GM23338 (cell line): ENCODE results near the gene HPDL. TPM values are rescaled to one million over a fixed set of nuclear protein-coding genes. Genes with fewer than 3 reads are reported as not detected.

Experiments
- ATAC-seq: fragments of 200-7000 bp; cut with Tn5 transposase; 3 replicates; pipeline ENCODE4 v1.9.1; 2020
- DNase-seq: peaks from one replicate; pipeline ENCODE4 v3.0.0-alpha.2; 2015; ENCODE audit warnings: low spot score
- H2AFZ ChIP-seq: fragments of 200-600 bp; sonication (generic); 2 replicates; pipeline ENCODE4 v1.8.0; 2016; ENCODE audit warnings: antibody characterized with exemption, mild to moderate bottlenecking, moderate library complexity
- H3F3A ChIP-seq: fragments of 200-600 bp; sonication (generic); replicated peaks from 2 replicates; pipeline ENCODE4 v1.8.0; 2017; ENCODE audit warnings: antibody characterized with exemption, mixed run types, low read depth
- H3K27ac ChIP-seq: fragments of 200-600 bp; sonication (generic); 2 replicates; pipeline ENCODE4 v1.6.1; 2016; ENCODE audit warnings: low read depth
- H3K27me3 ChIP-seq: fragments of 200-600 bp; sonication (generic); 2 replicates; pipeline ENCODE4 v1.8.0; 2016; ENCODE audit warnings: mild to moderate bottlenecking, mixed run types, moderate library complexity; ENCODE audit not compliant: insufficient read depth
- H3K36me3 ChIP-seq: fragments of 200-600 bp; sonication (generic); 2 replicates; pipeline ENCODE4 v1.8.0; 2016; ENCODE audit warnings: mild to moderate bottlenecking; ENCODE audit not compliant: insufficient read depth
- H3K4me1 ChIP-seq: fragments of 200-600 bp; sonication (generic); 2 replicates; pipeline ENCODE4 v1.8.0; 2016; ENCODE audit warnings: mild to moderate bottlenecking, moderate library complexity; ENCODE audit not compliant: insufficient read depth
- H3K4me2 ChIP-seq: fragments of 200-600 bp; sonication (generic); 2 replicates; pipeline ENCODE4 v1.7.1; 2017; ENCODE audit warnings: mixed run types
- H3K4me3 ChIP-seq: fragments of 200-600 bp; sonication (generic); 2 replicates; pipeline ENCODE4 v1.6.1; 2016; ENCODE audit warnings: mixed run types
- H3K79me2 ChIP-seq: fragments of 200-600 bp; sonication (generic); replicated peaks from 2 replicates; pipeline ENCODE4 v1.8.0; 2017; ENCODE audit warnings: mild to moderate bottlenecking; ENCODE audit not compliant: insufficient read depth
- H3K9me2 ChIP-seq: fragments of 200-600 bp; sonication (generic); 2 replicates; pipeline ENCODE4 v1.8.0; 2017; ENCODE audit not compliant: insufficient read depth
- H4K20me1 ChIP-seq: fragments of 200-600 bp; sonication (generic); replicated peaks from 2 replicates; pipeline ENCODE4 v1.8.0; 2017; ENCODE audit warnings: mild to moderate bottlenecking; ENCODE audit not compliant: insufficient read depth
- H3K27ac Mint-ChIP-seq: 2 replicates; pipeline ENCODE4 v1.8.0; 2020; ENCODE audit warnings: inconsistent platforms, mild to moderate bottlenecking, moderate library complexity, mixed read lengths
- H3K27me3 Mint-ChIP-seq: 3 replicates; pipeline ENCODE4 v1.8.0; 2022; ENCODE audit warnings: low read depth, mild to moderate bottlenecking, moderate library complexity, mixed read lengths, inconsistent platforms; ENCODE audit not compliant: insufficient read depth, poor library complexity
- H3K36me3 Mint-ChIP-seq: 3 replicates; pipeline ENCODE4 v1.8.0; 2021; ENCODE audit warnings: low read depth, mild to moderate bottlenecking, inconsistent platforms, moderate library complexity, mixed read lengths
- H3K4me1 Mint-ChIP-seq: 3 replicates; pipeline ENCODE4 v1.8.0; 2020; ENCODE audit warnings: mild to moderate bottlenecking, inconsistent platforms, mixed read lengths
- H3K4me3 Mint-ChIP-seq: 3 replicates; pipeline ENCODE4 v1.8.0; 2021; ENCODE audit warnings: moderate library complexity, mild to moderate bottlenecking, inconsistent platforms, mixed read lengths
- H3K9me3 Mint-ChIP-seq: 3 replicates; pipeline ENCODE4 v1.8.0; 2020; ENCODE audit warnings: moderate library complexity, mild to moderate bottlenecking, inconsistent platforms, mixed read lengths
- CREB1 ChIP-seq: fragments of 250-450 bp; sonication (Bioruptor Pico); IDR thresholded peaks from 2 replicates; pipeline ENCODE4 v1.5.0; 2020; ENCODE audit warnings: low read depth, mild to moderate bottlenecking, moderate library complexity
- EZH2 ChIP-seq: fragments of 200-600 bp; sonication (generic); IDR thresholded peaks from one replicate; pipeline ENCODE4 v1.8.0; 2017; ENCODE audit warnings: antibody characterized with exemption, mild to moderate bottlenecking, low read depth; ENCODE audit not compliant: unreplicated experiment
- EZH2phosphoT487 ChIP-seq: fragments of 200-600 bp; sonication (generic); IDR thresholded peaks from one replicate; pipeline ENCODE4 v1.8.1; 2018; ENCODE audit warnings: antibody characterized with exemption; ENCODE audit not compliant: unreplicated experiment
- JUNB ChIP-seq: IDR thresholded peaks from one replicate; pipeline ENCODE4 v1.6.1; 2016; ENCODE audit warnings: antibody characterized with exemption; ENCODE audit not compliant: unreplicated experiment
- NANOG ChIP-seq: IDR thresholded peaks from 2 replicates; pipeline ENCODE4 v1.6.1; 2016; ENCODE audit warnings: antibody characterized with exemption, borderline replicate concordance
- POLR2AphosphoS5 ChIP-seq: IDR thresholded peaks from 2 replicates; pipeline ENCODE4 v1.6.1; 2016; ENCODE audit warnings: antibody characterized with exemption, low read depth
- STAT1 ChIP-seq: IDR thresholded peaks from one replicate; pipeline ENCODE4 v1.6.1; 2016; ENCODE audit warnings: antibody characterized with exemption; ENCODE audit not compliant: unreplicated experiment
- ZNF114 ChIP-seq: fragments of 250-450 bp; sonication (Bioruptor Pico); IDR thresholded peaks from 2 replicates; pipeline ENCODE4 v1.5.0; 2020; ENCODE audit warnings: mild to moderate bottlenecking, moderate library complexity
- ZNF331 ChIP-seq: fragments of 250-450 bp; sonication (Bioruptor Pico); IDR thresholded peaks from 2 replicates; pipeline ENCODE4 v1.5.0; 2020; ENCODE audit warnings: low read depth, mild to moderate bottlenecking, moderate library complexity
- ZNF462 ChIP-seq: fragments of 250-450 bp; sonication (Bioruptor Pico); IDR thresholded peaks from 2 replicates; pipeline ENCODE4 v1.5.0; 2020; ENCODE audit warnings: mild to moderate bottlenecking, moderate library complexity
- polyA plus RNA-seq: library from polyadenylated mRNA; unstranded; fragments of >200 nt; fragmentation: Nextera tagmentation; extraction: Ambion mirVana; gene quantifications from 2 replicates; pipeline ENCODE4 v1.2.1, GENCODE V29; 2016
- total RNA-seq: library from RNA; depleted of rRNA; stranded (reverse); fragments of >200 nt; shearing (Covaris generic); gene quantifications from 2 replicates; pipeline ENCODE4 v1.2.3, GENCODE V29; 2014
- TF ChIP-seq, protein P1 (sequence below), 2 experiments: fragments of 200-600 bp in 1 of 2; sonication (generic) in 1 of 2; conservative IDR thresholded peaks; 2 replicates each; pipeline versions ENCODE4 v1.5.1 to v1.6.1; 2016 to 2017; ENCODE audit warnings: antibody characterized with exemption in 2 of 2, low read depth in 2 of 2, mild to moderate bottlenecking in 2 of 2, moderate library complexity in 1 of 2
- TF ChIP-seq, protein P2 (sequence below): IDR thresholded peaks from one replicate; pipeline ENCODE4 v1.6.1; 2018; ENCODE audit warnings: antibody characterized with exemption; ENCODE audit not compliant: unreplicated experiment

The HPDL gene
- total and polyA plus RNA-seq, 2 experiments from 2014 or later = 36.5 to 82.1 TPM

- no peaks in the 10 kb centered on the region for H4K20me1 ChIP-seq
- no peak overlapping the region for H3K27ac ChIP-seq
- DNase-seq (no peak), ATAC-seq (no peak)
- no peaks in the 10 kb centered on the region for H3F3A ChIP-seq
- H3K27me3 ChIP-seq = no peaks in the 10 kb centered on the region
- peak overlapping the region; percentile 89 for H3K4me3 Mint-ChIP-seq
- peaks cover 24% of the 10 kb centered on the region for H3K27me3 Mint-ChIP-seq
- no peaks in the 10 kb centered on the region for H3K79me2 ChIP-seq
- H3K27ac Mint-ChIP-seq = peak overlapping the region; percentile 3; the same call in 1 of the 2 replicates
- H3K36me3 Mint-ChIP-seq = no peaks in the 10 kb centered on the region
- H3K4me2 ChIP-seq = peak overlapping the region; percentile 81
- TF ChIP-seq JUNB (no peak), POLR2AphosphoS5 (no peak), STAT1 (no peak), ZNF114 (no peak), ZNF331 (CRISPR knock-in tag) (no peak), EZH2phosphoT487 (no peak), ZNF462 (CRISPR knock-in tag) (no peak), EZH2 (no peak), CREB1 (CRISPR knock-in tag) (no peak), NANOG (no peak)
- TF ChIP-seq, protein P1, sequence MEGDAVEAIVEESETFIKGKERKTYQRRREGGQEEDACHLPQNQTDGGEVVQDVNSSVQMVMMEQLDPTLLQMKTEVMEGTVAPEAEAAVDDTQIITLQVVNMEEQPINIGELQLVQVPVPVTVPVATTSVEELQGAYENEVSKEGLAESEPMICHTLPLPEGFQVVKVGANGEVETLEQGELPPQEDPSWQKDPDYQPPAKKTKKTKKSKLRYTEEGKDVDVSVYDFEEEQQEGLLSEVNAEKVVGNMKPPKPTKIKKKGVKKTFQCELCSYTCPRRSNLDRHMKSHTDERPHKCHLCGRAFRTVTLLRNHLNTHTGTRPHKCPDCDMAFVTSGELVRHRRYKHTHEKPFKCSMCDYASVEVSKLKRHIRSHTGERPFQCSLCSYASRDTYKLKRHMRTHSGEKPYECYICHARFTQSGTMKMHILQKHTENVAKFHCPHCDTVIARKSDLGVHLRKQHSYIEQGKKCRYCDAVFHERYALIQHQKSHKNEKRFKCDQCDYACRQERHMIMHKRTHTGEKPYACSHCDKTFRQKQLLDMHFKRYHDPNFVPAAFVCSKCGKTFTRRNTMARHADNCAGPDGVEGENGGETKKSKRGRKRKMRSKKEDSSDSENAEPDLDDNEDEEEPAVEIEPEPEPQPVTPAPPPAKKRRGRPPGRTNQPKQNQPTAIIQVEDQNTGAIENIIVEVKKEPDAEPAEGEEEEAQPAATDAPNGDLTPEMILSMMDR (conservative IDR thresholded peaks at IDR 0.05; ENCODE audit: low read depth in 2 of 2) = no peak
- TF ChIP-seq, protein P2, sequence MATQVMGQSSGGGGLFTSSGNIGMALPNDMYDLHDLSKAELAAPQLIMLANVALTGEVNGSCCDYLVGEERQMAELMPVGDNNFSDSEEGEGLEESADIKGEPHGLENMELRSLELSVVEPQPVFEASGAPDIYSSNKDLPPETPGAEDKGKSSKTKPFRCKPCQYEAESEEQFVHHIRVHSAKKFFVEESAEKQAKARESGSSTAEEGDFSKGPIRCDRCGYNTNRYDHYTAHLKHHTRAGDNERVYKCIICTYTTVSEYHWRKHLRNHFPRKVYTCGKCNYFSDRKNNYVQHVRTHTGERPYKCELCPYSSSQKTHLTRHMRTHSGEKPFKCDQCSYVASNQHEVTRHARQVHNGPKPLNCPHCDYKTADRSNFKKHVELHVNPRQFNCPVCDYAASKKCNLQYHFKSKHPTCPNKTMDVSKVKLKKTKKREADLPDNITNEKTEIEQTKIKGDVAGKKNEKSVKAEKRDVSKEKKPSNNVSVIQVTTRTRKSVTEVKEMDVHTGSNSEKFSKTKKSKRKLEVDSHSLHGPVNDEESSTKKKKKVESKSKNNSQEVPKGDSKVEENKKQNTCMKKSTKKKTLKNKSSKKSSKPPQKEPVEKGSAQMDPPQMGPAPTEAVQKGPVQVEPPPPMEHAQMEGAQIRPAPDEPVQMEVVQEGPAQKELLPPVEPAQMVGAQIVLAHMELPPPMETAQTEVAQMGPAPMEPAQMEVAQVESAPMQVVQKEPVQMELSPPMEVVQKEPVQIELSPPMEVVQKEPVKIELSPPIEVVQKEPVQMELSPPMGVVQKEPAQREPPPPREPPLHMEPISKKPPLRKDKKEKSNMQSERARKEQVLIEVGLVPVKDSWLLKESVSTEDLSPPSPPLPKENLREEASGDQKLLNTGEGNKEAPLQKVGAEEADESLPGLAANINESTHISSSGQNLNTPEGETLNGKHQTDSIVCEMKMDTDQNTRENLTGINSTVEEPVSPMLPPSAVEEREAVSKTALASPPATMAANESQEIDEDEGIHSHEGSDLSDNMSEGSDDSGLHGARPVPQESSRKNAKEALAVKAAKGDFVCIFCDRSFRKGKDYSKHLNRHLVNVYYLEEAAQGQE = no peak
- peak overlapping the region; percentile 12 for H3K4me3 ChIP-seq
- H3K36me3 ChIP-seq = no peaks in the 10 kb centered on the region
- H3K9me2 ChIP-seq = no peaks in the 10 kb centered on the region; the same call in 1 of the 2 replicates
- peaks cover 42% of the 10 kb centered on the region for H3K4me1 ChIP-seq
- peak overlapping the region; percentile 49; the same call in 1 of the 2 replicates for H2AFZ ChIP-seq
- H3K4me1 Mint-ChIP-seq = peaks cover 44% of the 10 kb centered on the region
- peaks cover 6% of the 10 kb centered on the region; the same call in 2 of the 3 replicates for H3K9me3 Mint-ChIP-seq
These were observed 20.4 kb upstream of the HPDL start for GRCh38 chr1:45306319-45306718.
